Osteoblast (primary cell): ENCODE results near the gene PHOX2A. TPM values are rescaled to one million over a fixed set of nuclear protein-coding genes. Genes with fewer than 3 reads are reported as not detected.

Experiments
- DNase-seq: peaks from one replicate; pipeline ENCODE4 v3.0.0; 2011; ENCODE audit warnings: low spot score, mixed read lengths; ENCODE audit not compliant: insufficient read length; ENCODE audit errors: missing footprints
- H2AFZ ChIP-seq: 2 replicates; pipeline ENCODE4 v1.6.0; 2011; ENCODE audit warnings: mild to moderate bottlenecking, low read length
- H3K27ac ChIP-seq: 2 replicates; pipeline ENCODE4 v1.5.1; 2011; ENCODE audit warnings: mild to moderate bottlenecking, low read depth, low read length, moderate library complexity
- H3K27me3 ChIP-seq: 2 replicates; pipeline ENCODE4 v1.6.0; 2012; ENCODE audit warnings: mild to moderate bottlenecking, control low read depth, inconsistent platforms, low read length, moderate library complexity; ENCODE audit not compliant: insufficient read depth
- H3K36me3 ChIP-seq: 2 replicates; pipeline ENCODE4 v1.5.1; 2011; ENCODE audit warnings: mild to moderate bottlenecking, low read length, control low read depth, moderate library complexity; ENCODE audit not compliant: insufficient read depth
- H3K4me1 ChIP-seq: 2 replicates; pipeline ENCODE4 v1.5.1; 2011; ENCODE audit warnings: mild to moderate bottlenecking, low read length, control low read depth, moderate library complexity; ENCODE audit not compliant: insufficient read depth
- H3K4me2 ChIP-seq: 2 replicates; pipeline ENCODE4 v1.6.0; 2011; ENCODE audit warnings: mild to moderate bottlenecking, low read length; ENCODE audit not compliant: insufficient read depth
- H3K4me3 ChIP-seq: fragments of 200-600 bp; sonication (generic); 3 replicates; pipeline ENCODE4 v1.5.1; 2012; ENCODE audit warnings: mild to moderate bottlenecking, low read length, inconsistent platforms; ENCODE audit not compliant: insufficient read depth
- H3K79me2 ChIP-seq: 2 replicates; pipeline ENCODE4 v1.6.0; 2012; ENCODE audit warnings: mild to moderate bottlenecking, low read length, control low read depth, inconsistent platforms; ENCODE audit not compliant: insufficient read depth
- H3K9me3 ChIP-seq: 2 replicates; pipeline ENCODE4 v1.5.1; 2011; ENCODE audit warnings: low read depth, low read length, control low read depth
- H4K20me1 ChIP-seq: 2 replicates; pipeline ENCODE4 v1.6.0; 2012; ENCODE audit warnings: mild to moderate bottlenecking, low read length, control low read depth; ENCODE audit not compliant: insufficient read depth
- CTCF ChIP-seq: IDR thresholded peaks from 2 replicates; pipeline ENCODE4 v1.5.1; 2011; ENCODE audit warnings: mild to moderate bottlenecking, low read depth, low read length, moderate library complexity; ENCODE audit errors: extremely low read depth
- total RNA-seq: library from RNA; depleted of rRNA; stranded (reverse); fragments of >200 nt; gene quantifications from 2 replicates; pipeline ENCODE4 v1.2.3, GENCODE V29; 2012

PHOX2A gene
- total RNA-seq, 1 donor: not detected

GRCh38 chr11:72224564-72225410, 19.2 kb downstream of the PHOX2A start, which contains the start of gene INPPL1:
TSS of gene INPPL1 (plus strand) at chr11:72224767. CDS start at chr11:72224985, 218 bp downstream.
- TF ChIP-seq CTCF: no peak
- DNase-seq: peak; percentile 93
- H2AFZ ChIP-seq: peak within 1 kb of the TSS; percentile 90
- H3K4me1 ChIP-seq: peaks cover 16% of the 10 kb centered on the region
- peaks cover 51% of the 10 kb centered on the region for H3K79me2 ChIP-seq
- H4K20me1 ChIP-seq: peaks cover 43% of the 10 kb centered on the region
- no peaks in the 10 kb centered on the region for H3K9me3 ChIP-seq
- H3K4me2 ChIP-seq: peak within 1 kb of the TSS; percentile 93
- H3K27ac ChIP-seq: peak within 1 kb of the TSS; percentile 74
- no peaks in the 10 kb centered on the region for H3K27me3 ChIP-seq
- peak within 1 kb of the TSS; percentile 95 for H3K4me3 ChIP-seq
- H3K36me3 ChIP-seq: peaks cover 27% of the 10 kb centered on the region

DNA sequence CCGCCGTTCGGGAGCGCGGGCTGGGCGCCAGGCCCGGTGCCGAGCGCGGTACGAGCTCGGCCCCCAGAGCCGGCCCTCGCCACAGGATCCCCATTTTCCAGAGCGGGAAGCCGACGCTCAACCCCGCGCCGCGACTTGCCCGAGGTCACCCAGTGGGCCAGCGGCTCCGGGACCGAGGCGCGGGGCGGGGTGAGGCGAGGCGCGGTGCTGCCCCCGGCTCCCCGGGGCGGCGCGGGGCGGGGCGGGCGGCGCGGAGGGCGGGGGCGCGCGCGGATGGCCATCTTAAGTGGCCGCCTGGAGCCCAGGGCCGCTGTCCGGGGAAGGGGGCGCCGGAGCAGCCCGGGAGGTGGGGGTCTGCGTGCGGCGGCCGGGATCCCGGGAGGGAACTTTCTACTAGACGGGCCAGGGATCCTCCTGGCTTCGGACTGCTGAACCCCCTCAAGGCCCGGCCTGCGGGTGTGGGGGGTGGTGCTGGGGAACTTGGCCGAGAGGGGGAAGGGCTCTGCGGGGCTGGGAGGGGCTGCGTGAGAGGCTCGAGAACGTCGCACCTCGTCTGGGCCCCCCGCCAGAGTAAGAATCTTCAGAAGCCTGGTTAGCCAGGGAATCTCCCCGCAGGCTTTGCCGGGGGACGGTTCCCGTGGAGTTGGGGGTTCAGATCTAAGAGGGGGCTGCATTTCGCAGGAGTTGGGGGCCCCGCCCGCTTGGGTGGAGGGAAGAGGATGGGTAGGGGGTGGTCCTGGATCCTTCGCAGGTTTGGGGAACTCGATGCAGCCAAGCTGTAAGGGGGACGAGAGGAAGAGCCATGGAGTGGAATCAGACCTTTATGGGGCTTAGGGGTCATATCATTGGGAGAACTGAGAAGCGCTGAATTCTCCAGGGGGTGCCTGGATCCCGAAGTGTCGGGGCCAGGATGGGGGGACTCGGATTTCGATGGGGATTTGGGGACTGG, 20.1 kb downstream of the PHOX2A start:
- peaks cover 18% of the 10 kb centered on the region for H3K36me3 ChIP-seq
- H3K9me3 ChIP-seq: no peaks in the 10 kb centered on the region
- no peaks in the 10 kb centered on the region for H3K27me3 ChIP-seq
- H3K4me3 ChIP-seq: peak overlapping the region; percentile 95
- peaks cover 34% of the 10 kb centered on the region for H4K20me1 ChIP-seq
- peak overlapping the region; percentile 74 for H3K27ac ChIP-seq
- DNase-seq: peak; percentile 96
- peak overlapping the region; percentile 93 for H3K4me2 ChIP-seq
- H3K79me2 ChIP-seq: peaks cover 48% of the 10 kb centered on the region
- peaks cover 16% of the 10 kb centered on the region for H3K4me1 ChIP-seq
- no peak for TF ChIP-seq CTCF
- peak overlapping the region; percentile 90 for H2AFZ ChIP-seq

- peak; percentile 96 for DNase-seq
- H3K27ac ChIP-seq: peak overlapping the region; percentile 48
- peaks cover 4% of the 10 kb centered on the region for H3K27me3 ChIP-seq
- H3K4me2 ChIP-seq: peak overlapping the region; percentile 93
- H3K36me3 ChIP-seq: peaks cover 14% of the 10 kb centered on the region
- peaks cover 27% of the 10 kb centered on the region for H4K20me1 ChIP-seq
- no peak for TF ChIP-seq CTCF
- H3K4me1 ChIP-seq: peaks cover 16% of the 10 kb centered on the region
- peak overlapping the region; percentile 90 for H2AFZ ChIP-seq
- no peaks in the 10 kb centered on the region for H3K9me3 ChIP-seq
- H3K4me3 ChIP-seq: peak overlapping the region; percentile 95
- H3K79me2 ChIP-seq: peaks cover 43% of the 10 kb centered on the region
These were observed 20.9 kb downstream of the PHOX2A start for GRCh38 chr11:72222907-72223614.
